Measurements from ENCODE around the gene DENND4C. TPM values are rescaled to one million over a fixed set of nuclear protein-coding genes. Genes with fewer than 3 reads are reported as not detected.

The DENND4C gene
- total RNA-seq, 1 donor from 2014 or later: 105 TPM

GRCh38 chr9:19281801-19282200, 51.3 kb downstream of the DENND4C start:
- no peaks in the 10 kb centered on the region for H3K27me3 ChIP-seq (ENCODE audit: low read depth)
- H3K4me3 ChIP-seq: no peak overlapping the region
- H3K9me3 ChIP-seq: no peaks in the 10 kb centered on the region
- DNase-seq (no peak), ATAC-seq (no peak)
- H3K27ac ChIP-seq: no peak overlapping the region
- peaks cover under 1% of the 10 kb centered on the region for H3K36me3 ChIP-seq
- TF ChIP-seq CTCF (IDR thresholded peaks at IDR 0.05): no peak
- peaks cover 16% of the 10 kb centered on the region for H3K4me1 ChIP-seq
- intact Hi-C loops (cut with DNase I): no loop called here

DNA sequence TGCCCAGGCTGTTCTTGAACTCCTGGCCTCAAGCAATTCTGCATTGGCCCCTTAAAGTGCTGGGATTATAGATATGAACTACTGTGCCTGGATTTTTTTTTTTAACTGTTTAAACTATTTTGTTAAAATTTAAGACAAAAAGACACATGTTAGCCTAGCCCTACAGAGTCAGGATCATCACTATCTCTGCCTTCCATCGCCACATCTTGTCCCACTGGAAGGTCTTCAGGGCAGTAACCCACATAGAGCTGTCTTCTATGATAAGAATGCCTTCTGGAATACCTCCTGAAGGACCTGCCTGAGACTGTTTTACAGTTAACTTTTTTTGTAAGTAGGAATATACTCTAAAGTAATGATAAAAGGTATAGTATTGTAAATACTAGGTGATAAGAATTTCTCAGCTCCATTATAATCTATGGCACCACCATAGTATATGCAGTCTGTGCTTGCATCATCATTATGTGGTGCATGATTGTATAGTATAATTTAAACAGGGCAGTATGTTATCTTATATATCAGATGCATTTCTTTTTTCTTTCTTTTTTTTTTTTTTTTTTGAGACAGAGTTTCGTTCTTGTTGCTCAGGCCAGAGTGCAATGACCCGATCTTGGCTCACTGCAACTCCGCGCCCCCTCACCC, 52.7 kb downstream of the DENND4C start:
- Histone ChIP-seq H3K9me3 (no peaks in the 10 kb centered on the region), H3K27ac (no peak overlapping the region), H3K4me3 (no peak overlapping the region), H3K36me3 (no peaks in the 10 kb centered on the region), H3K4me1 (peaks cover 22% of the 10 kb centered on the region), H3K27me3 (ENCODE audit: low read depth) (no peaks in the 10 kb centered on the region)
- ATAC-seq (no peak), DNase-seq (no peak)
- no peak for TF ChIP-seq CTCF (IDR thresholded peaks at IDR 0.05)
- intact Hi-C loops (cut with DNase I): no loop called here

GRCh38 chr9:19284729-19285128, 54.2 kb downstream of the DENND4C start:
- no peak for DNase-seq
- H3K36me3 ChIP-seq: peaks cover 8% of the 10 kb centered on the region
- no peak for ATAC-seq
- intact Hi-C loops (cut with DNase I): no loop called here
- no peak for TF ChIP-seq CTCF (IDR thresholded peaks at IDR 0.05)
- H3K4me1 ChIP-seq: peaks cover 22% of the 10 kb centered on the region
- H3K9me3 ChIP-seq: no peaks in the 10 kb centered on the region
- no peaks in the 10 kb centered on the region for H3K27me3 ChIP-seq (ENCODE audit: low read depth)
- no peak overlapping the region for H3K4me3 ChIP-seq
- H3K27ac ChIP-seq: no peak overlapping the region

DNA sequence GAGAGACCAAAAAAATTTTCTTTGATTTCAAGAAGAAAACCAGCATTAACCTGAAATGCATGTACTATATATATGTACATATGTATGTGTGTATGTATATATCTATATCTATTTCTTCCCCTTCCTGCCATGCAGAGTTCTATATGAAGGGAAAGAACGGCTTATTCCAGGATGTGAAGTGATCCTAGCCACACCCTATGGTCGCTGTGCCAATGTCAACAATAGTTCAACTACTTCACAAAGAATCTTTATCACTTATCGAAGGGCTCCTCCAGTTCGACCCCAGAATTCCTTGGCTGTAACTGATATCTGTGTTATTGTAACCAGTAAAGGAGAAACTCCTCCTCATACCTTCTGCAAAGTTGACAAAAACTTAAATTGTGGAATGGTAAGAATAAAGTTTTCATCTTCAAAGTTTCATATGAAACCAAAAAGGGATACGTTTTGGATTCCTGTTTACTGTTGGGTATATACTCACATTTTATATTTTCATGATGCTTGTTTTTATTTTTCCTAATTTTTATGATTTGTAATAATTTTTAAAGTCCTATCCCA, 56.2 kb downstream of the DENND4C start:
- intact Hi-C loops (cut with DNase I): no loop called here
- ATAC-seq: peak in 1 of 2 donors; percentile 35

DNA sequence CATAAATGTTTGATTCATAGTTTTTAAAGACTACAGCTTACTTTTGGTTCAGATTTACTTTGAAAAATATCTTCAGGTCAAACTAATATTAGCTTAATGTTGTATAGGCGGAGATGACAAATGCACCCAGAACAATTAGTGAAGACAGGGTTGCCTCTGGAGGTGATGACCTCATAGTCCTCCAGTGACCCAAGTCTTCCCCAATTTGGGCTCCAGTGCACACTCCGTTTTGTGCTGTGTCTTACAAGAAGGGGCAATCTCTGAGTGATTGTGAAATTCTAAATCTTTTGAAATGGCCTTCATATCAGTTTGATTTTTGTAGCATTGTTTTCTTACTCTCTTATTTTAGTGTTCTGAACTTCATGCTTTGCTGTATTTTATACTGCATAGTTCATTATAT, 57.6 kb downstream of the DENND4C start:
- H3K36me3 ChIP-seq: peaks cover 41% of the 10 kb centered on the region
- no peaks in the 10 kb centered on the region for H3K27me3 ChIP-seq (ENCODE audit: low read depth)
- no peak overlapping the region for H3K27ac ChIP-seq
- H3K4me1 ChIP-seq: peaks cover 22% of the 10 kb centered on the region
- ATAC-seq (no peak), DNase-seq (no peak)
- no peak for TF ChIP-seq CTCF (IDR thresholded peaks at IDR 0.05)
- H3K4me3 ChIP-seq: no peak overlapping the region
- H3K9me3 ChIP-seq: no peaks in the 10 kb centered on the region
- intact Hi-C loops (cut with DNase I): no loop called here

More for the DNA sequence above, 56.2 kb downstream of the DENND4C start:
- no peak overlapping the region for H3K27ac ChIP-seq
- H3K4me3 ChIP-seq: no peak overlapping the region
- TF ChIP-seq CTCF (IDR thresholded peaks at IDR 0.05): no peak
- H3K36me3 ChIP-seq: peaks cover 27% of the 10 kb centered on the region
- no peaks in the 10 kb centered on the region for H3K9me3 ChIP-seq
- H3K4me1 ChIP-seq: peaks cover 22% of the 10 kb centered on the region
- no peaks in the 10 kb centered on the region for H3K27me3 ChIP-seq (ENCODE audit: low read depth)
- no peak for DNase-seq

Measured in lower lobe of right lung (tissue), 2 donors.